Putamen (tissue), 1 donor: Measurements from ENCODE around the gene ADGRL2.

Experiments used
- DNase-seq: peaks from one replicate; pipeline ENCODE4 v3.0.0-alpha.2; 2016; ENCODE audit warnings: low spot score

ADGRL2 gene

GRCh38 chr1:81800695-81801650, at the start of gene ADGRL2:
Gene ADGRL2 (plus strand): TSS chr1:81800934. CDS start chr1:81836985, 36,051 bp downstream.
- DNase-seq: peak; percentile 60

GRCh38 chr1:81752840-81753239, 47.9 kb upstream of the ADGRL2 start:
- no peak for DNase-seq

DNA sequence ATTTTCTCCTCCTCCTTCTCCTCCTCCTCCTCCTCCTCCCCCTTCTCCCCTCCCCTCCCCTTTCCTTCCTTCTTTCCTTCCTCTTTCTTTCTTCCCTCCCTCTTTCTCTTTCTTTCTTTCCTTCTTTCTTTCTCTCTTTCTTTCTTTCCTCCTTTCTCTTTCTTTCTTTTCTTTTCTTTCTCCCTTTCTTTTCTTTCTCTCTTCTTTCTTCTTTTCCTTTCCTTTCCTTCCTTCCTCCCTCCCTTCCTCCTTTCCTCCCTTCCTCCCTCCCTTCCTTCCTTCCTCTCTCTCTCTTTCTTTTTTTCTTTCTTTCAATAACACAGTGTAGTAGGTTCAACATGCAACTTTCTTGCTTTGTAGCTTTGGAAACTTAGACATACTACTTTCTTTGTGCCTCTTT, 46.3 kb upstream of the ADGRL2 start:
- no peak for DNase-seq

DNA sequence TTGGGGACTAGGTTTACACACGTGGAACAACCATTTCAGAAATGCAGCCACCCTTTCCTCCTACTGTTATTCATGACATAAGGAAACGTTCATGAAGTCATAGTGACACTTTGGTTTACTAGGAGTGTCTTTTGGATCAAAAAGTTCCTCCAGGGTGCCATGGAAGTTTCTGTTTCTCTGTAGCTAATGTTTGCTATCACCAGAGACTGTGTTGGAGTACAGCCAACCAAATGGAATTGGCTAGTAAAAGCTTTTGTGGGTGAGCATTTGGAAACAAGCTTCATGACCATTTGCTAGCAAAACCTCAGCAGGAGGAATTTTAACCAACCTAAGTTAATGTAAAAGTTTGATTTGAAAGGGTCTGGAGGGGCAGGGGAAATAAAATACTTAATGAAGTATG, 43.9 kb upstream of the ADGRL2 start:
- DNase-seq: no peak

DNA sequence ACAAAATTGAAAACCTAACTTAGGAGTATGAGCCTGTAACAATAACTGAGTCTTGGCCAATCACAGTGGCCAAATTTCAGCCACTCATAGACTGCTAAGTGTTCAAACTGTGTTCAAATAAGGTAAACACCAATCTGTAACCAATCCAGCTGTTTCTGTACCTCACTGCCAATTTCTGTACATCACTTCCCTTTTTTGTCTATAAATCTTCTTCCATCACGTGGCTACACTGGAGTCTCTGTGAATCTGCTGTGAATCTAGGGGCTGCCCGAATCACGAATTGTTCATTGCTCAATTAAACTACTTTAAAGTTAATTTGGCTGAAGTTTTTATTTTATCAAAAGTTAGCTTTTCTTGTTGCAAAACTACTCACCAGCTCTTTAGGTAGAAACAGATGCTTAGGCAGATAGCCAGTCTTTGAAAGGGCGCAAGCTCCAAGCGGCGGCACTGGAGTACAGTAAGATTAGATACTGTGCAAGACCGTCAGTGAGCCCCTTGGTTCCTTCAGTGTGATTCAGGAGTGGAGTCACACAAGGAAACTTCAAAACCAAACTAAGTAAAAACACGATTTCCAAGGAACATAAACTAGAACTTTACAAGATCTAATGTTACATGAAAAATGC, 43.2 kb upstream of the ADGRL2 start:
- DNase-seq: no peak

DNA sequence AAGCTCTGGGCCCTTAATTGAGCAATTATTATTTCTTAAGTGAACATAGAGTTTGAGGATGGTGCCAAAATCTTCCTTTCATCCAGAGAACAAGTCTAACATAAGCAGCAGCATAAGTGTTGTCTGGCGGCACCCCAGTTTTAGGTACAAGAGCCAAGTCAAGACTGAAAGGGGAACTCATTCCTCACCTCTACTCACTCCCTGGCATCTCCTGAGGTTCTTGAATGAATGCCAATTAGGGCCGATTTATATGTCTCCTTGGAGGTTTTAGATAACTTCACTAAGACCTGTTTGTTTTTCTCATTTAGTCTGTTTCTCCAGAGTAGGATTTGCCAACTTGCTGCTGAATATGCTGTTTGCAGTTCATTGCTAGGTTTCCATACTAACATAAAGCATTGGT, 42.6 kb upstream of the ADGRL2 start:
- no peak for DNase-seq

DNA sequence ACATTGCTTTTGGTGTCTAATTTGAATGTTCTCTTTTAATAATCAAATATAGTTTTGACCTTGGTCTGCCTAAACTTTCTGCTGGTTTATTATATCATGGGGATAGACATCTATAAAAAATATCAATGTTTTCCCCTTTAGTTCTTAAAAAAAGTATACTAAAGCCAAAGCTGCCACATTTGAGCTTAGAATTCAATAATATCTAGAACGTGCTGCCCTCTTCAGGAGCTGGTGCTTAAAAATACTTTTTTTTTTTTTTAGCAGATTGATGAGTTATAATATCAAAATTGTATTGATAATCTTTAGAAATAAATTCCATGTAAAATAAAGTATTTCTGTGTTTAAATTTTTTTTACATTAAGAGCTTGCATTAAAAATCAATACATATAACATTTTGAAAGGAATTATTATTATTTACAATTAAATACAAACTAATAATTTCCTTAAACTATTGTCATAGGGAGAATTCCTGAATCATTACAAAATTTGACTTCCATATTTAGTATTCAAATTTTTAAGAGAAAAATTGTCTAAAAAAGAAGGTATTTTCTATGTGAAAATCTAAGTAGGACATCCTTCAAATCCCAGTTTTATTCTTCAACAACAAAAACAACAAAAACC, 40.1 kb upstream of the ADGRL2 start:
- DNase-seq: no peak

- no peak for DNase-seq
Observed at GRCh38 chr1:81775510-81775909, 25.2 kb upstream of the ADGRL2 start.

- no peak for DNase-seq
Observed at GRCh38 chr1:81780705-81781454, 19.9 kb upstream of the ADGRL2 start.

GRCh38 chr1:81781749-81782148, 19.0 kb upstream of the ADGRL2 start:
- no peak for DNase-seq

DNA sequence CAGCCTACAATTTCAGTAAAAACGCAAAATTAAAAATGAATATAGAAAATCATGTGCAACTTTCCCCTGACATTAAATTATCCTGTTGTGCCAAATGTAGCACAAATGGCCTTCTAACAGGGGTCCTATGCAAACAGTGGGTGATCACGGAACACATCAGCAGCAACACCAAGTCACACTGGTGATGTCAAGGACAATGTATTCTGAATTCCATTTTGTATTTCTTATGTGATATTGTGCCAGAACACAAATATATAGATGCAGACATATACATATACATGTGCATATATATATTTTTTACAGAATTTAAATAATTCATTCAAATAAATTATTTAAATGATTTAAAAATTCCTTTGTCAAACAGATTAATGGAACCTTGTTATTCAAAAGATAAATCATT, 8.6 kb upstream of the ADGRL2 start:
- DNase-seq: no peak

DNA sequence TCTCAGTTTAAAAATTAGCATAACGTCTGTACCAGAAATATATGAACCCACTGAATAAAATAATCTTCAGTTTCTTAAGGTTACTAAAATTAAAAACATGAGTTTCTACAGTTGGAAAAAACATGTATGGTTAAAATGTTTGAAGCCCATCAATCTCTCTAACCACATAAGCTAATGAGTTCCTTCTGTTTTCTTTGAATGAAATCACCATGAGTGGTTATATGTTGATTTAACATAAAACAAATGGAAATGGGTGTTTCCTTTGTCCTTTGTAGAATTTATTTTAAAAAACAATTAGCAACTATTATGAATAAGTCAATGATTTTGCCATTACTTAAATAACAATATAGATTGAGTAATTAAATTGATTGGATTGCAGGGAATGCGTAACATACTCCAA, 3.0 kb upstream of the ADGRL2 start:
- DNase-seq: no peak

GRCh38 chr1:81799939-81800694, 617 bp upstream of the ADGRL2 start:
- DNase-seq: no peak

- DNase-seq: no peak
Observed at GRCh38 chr1:81801651-81802456, 1.1 kb downstream of the ADGRL2 start.

DNA sequence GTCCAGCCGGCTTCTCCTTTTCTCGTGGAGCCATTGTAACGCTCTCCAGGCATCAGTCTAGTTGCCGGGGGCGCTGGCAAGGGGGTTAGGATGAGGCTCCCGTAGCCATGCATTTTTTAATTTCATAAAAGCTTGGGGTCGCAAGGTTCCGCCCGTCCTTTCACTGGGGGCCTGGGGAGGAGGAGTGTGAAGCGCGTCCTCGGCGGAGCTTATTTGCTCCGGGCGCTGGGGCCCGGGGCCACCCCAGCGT, 1.6 kb downstream of the ADGRL2 start:
- DNase-seq: no peak

DNA sequence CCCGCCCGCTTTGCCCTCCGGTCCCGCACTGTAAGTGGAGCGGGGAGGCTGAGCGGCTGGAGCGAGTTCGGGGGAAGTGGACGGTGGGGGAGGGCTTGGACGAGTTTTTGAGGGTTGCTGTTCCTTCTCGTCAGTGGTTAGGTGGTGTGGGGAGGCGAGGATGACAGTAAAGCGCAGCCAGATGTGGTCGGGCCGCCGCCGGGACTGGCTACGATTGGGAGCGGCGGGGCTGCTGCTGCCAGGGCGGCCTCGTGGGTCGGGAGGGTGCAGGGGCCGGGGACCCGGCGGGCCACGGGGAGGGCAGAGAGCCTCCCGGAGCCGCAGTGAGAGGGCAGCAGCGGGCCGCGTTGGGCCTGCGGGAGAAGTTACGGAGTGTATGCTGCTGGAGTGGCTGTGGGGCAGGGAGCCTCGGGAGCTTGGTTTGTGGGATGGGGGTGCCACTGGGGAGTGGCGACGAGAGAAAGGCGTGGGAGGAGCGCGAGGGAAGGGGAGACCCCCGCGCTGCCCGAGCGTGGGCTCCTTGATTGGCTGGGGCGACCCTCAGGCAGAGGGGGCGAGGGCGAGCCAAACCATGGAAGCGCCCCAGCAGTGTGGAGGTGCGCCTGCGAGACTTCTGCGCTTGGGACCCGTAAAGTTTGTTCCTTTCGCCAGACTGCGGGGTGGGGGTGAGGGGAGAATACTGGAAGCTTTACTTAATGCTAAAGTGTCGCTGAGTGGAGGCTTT, 2.1 kb downstream of the ADGRL2 start:
- DNase-seq: no peak

- DNase-seq: no peak
Observed at GRCh38 chr1:81803431-81804110, 2.8 kb downstream of the ADGRL2 start.

DNA sequence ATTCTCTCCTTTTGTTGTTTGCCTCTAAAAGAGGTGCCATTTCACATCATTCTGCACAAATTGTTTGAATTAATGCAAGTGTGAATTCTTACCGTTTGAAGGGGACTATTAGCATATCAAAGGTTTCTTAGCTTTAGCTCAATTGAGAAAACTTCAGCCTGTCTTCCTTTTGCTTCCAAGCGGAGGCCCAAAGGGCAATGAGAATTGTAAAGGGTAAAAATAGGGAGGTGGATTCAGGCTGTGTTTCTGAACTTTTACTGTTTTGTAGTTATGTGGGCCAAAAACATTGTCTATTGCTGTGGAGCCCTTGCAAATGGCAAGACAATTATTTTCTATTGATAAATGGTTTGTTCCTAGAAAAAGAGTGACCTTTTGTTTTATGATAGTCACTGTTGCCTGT, 3.6 kb downstream of the ADGRL2 start:
- no peak for DNase-seq

DNA sequence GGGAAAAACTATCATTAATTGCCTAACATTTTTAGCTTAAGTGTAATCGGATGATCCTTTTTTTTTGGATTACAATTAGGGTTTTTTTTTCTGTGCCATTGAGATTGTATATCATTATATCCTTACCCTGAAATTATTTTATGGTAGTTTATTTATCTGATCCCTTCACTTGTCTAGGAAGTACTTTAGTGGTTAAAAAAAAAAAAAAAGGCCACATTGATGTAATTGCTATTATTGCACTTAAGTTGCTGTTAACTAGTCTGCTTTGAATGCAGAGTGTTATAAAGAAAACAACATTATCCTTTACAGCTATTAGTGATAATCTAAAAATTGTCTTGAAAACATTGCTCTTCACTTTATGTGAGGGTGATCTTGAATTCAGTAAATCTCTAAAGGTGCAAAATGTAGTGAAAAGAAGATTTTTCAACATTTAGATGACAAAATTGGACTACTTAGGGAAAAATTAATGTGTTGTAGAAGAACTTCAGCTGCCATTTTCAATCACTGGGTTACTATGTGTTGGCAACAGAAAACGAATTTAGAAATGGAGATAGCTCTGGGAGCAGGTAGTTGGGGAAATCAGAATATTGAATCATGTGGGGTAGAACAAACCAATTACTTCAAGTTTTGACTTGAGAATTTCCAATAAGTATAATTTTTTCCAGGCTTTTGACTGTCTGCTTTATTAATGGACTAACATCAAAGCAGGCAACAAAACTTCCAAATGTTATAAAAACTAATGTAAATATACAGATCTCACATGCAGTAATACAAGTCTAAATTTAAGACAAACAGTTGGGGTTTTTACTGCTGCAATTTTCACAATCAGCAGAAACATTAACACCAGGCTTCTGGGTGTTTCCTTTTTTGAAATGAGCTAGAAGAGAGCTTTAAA, 5.0 kb downstream of the ADGRL2 start:
- no peak for DNase-seq
